Liver (tissue), 3 donors: ENCODE results near the gene DRAP1.

Experiments used
- CTCF ChIP-seq: fragments of 150-350 bp; IDR thresholded peaks from 2 replicates; pipeline ENCODE4 v1.5.1; 2017; ENCODE audit warnings: improper control_type of control experiment, low read depth, low read length; ENCODE audit not compliant: missing input control
- EGR1 ChIP-seq, 2 donors: IDR thresholded peaks; 2 replicates each; pipeline ENCODE4 v1.6.1; 2016 to 2018; ENCODE audit warnings: antibody characterized with exemption in 2 of 2, low read depth in 2 of 2
- FOXA1 ChIP-seq: IDR thresholded peaks from 2 replicates; pipeline ENCODE4 v1.6.1; 2016; ENCODE audit warnings: antibody characterized with exemption
- GABPA ChIP-seq, 2 donors: IDR thresholded peaks in 1 of 2; conservative IDR thresholded peaks in 1 of 2; 2 replicates each; pipeline ENCODE4 v1.6.1; 2016; ENCODE audit warnings: antibody characterized with exemption in 2 of 2, mild to moderate bottlenecking in 1 of 2, moderate library complexity in 1 of 2
- HNF4G ChIP-seq: IDR thresholded peaks from 2 replicates; pipeline ENCODE4 v1.6.1; 2016; ENCODE audit warnings: antibody characterized with exemption
- JUND ChIP-seq, 2 donors: IDR thresholded peaks; 2 replicates each; pipeline ENCODE4 v1.6.1; 2016; ENCODE audit warnings: antibody characterized with exemption in 2 of 2
- RAD21 ChIP-seq, 2 donors: IDR thresholded peaks; 2 replicates each; pipeline ENCODE4 v1.6.1; 2016; ENCODE audit warnings: antibody characterized with exemption in 2 of 2, mild to moderate bottlenecking in 2 of 2
- SP1 ChIP-seq: IDR thresholded peaks from 2 replicates; pipeline ENCODE4 v1.6.1; 2018; ENCODE audit warnings: antibody characterized with exemption, mild to moderate bottlenecking
- TAF1 ChIP-seq: conservative IDR thresholded peaks from 2 replicates; pipeline ENCODE4 v1.6.1; 2016; ENCODE audit warnings: antibody characterized with exemption, mild to moderate bottlenecking
- YY1 ChIP-seq: IDR thresholded peaks from 2 replicates; pipeline ENCODE4 v1.6.1; 2016; ENCODE audit warnings: antibody characterized with exemption, mild to moderate bottlenecking
- TF ChIP-seq, protein P1 (sequence below): IDR thresholded peaks from 2 replicates; pipeline ENCODE4 v1.6.1; 2016; ENCODE audit warnings: antibody characterized with exemption
- TF ChIP-seq, protein P2 (sequence below): IDR thresholded peaks from 2 replicates; pipeline ENCODE4 v1.6.1; 2016; ENCODE audit warnings: antibody characterized with exemption, mild to moderate bottlenecking
- TF ChIP-seq, protein P3 (sequence below): IDR thresholded peaks from 2 replicates; pipeline ENCODE4 v1.6.1; 2016; ENCODE audit warnings: antibody characterized with exemption
- donor health status: healthy.
- donor health status: healthy.

DNA sequence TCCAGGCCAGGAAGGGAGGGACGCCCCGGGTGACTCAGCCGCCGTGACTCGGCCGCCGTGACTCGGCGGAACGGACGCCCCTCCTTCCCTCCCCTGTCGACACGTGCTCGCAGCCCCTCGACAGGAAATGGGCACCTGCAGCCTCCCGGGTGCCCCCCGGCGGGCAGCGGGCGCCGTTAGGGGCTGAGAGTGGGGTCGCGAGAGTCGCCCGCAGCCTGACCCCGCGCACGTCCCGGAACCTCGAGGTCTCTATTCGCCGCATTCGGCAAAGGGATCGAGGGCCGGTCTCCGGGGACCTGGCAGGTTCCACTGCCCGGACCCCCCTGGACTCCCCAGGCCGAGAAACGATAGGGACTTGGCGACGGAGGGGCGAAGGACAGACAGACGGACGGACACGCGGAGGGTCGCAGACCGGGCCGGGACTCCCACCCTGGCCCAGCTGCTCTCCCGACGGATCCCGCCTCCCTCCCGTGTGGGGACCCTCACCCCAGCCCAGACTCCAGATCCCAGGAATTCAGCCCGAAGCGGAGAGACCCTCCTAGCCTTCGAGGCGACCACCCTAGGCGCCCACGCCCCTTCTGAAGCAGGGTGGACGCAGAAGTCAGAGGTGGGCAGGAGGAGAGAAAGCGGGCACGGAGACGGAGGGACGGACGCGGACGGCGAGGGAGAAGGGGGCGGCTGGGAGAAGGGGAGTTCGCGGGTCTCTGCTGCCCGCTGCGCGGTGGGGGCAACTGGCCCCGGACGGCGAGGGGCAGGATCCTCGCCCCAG lies 19.7 kb upstream of the DRAP1 start:
- TF ChIP-seq, protein P1, sequence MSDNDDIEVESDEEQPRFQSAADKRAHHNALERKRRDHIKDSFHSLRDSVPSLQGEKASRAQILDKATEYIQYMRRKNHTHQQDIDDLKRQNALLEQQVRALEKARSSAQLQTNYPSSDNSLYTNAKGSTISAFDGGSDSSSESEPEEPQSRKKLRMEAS, result no peak
- TF ChIP-seq, protein P2, sequence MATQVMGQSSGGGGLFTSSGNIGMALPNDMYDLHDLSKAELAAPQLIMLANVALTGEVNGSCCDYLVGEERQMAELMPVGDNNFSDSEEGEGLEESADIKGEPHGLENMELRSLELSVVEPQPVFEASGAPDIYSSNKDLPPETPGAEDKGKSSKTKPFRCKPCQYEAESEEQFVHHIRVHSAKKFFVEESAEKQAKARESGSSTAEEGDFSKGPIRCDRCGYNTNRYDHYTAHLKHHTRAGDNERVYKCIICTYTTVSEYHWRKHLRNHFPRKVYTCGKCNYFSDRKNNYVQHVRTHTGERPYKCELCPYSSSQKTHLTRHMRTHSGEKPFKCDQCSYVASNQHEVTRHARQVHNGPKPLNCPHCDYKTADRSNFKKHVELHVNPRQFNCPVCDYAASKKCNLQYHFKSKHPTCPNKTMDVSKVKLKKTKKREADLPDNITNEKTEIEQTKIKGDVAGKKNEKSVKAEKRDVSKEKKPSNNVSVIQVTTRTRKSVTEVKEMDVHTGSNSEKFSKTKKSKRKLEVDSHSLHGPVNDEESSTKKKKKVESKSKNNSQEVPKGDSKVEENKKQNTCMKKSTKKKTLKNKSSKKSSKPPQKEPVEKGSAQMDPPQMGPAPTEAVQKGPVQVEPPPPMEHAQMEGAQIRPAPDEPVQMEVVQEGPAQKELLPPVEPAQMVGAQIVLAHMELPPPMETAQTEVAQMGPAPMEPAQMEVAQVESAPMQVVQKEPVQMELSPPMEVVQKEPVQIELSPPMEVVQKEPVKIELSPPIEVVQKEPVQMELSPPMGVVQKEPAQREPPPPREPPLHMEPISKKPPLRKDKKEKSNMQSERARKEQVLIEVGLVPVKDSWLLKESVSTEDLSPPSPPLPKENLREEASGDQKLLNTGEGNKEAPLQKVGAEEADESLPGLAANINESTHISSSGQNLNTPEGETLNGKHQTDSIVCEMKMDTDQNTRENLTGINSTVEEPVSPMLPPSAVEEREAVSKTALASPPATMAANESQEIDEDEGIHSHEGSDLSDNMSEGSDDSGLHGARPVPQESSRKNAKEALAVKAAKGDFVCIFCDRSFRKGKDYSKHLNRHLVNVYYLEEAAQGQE, result no peak
- TF ChIP-seq TAF1 (no peak), CTCF (no peak), GABPA (IDR thresholded peaks at IDR 0.05 in 1 of 2, conservative IDR thresholded peaks at IDR 0.05 in 1 of 2) (no peak), FOXA1 (no peak), RAD21 (IDR thresholded peaks at IDR 0.05) (no peak), EGR1 (IDR thresholded peaks at IDR 0.05; ENCODE audit: low read depth in 2 of 2) (no peak), JUND (IDR thresholded peaks at IDR 0.05) (no peak), HNF4G (no peak), YY1 (no peak), SP1 (no peak)
- TF ChIP-seq, protein P3, sequence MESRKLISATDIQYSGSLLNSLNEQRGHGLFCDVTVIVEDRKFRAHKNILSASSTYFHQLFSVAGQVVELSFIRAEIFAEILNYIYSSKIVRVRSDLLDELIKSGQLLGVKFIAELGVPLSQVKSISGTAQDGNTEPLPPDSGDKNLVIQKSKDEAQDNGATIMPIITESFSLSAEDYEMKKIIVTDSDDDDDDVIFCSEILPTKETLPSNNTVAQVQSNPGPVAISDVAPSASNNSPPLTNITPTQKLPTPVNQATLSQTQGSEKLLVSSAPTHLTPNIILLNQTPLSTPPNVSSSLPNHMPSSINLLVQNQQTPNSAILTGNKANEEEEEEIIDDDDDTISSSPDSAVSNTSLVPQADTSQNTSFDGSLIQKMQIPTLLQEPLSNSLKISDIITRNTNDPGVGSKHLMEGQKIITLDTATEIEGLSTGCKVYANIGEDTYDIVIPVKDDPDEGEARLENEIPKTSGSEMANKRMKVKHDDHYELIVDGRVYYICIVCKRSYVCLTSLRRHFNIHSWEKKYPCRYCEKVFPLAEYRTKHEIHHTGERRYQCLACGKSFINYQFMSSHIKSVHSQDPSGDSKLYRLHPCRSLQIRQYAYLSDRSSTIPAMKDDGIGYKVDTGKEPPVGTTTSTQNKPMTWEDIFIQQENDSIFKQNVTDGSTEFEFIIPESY, result no peak
